GM12878 (cell line): ENCODE measurements around the gene SNX8. TPM values are rescaled to one million over a fixed set of nuclear protein-coding genes. Genes with fewer than 3 reads are reported as not detected.

Experiments
- BACH1 ChIP-seq: fragments of 450-650 bp; IDR thresholded peaks from 2 replicates; pipeline ENCODE4 v1.6.1; 2017; ENCODE audit warnings: mild to moderate bottlenecking, borderline replicate concordance
- BCL11A ChIP-seq: IDR thresholded peaks from 2 replicates; pipeline ENCODE4 v1.6.1; 2011; ENCODE audit warnings: low read depth, low read length
- CBFB ChIP-seq: IDR thresholded peaks from 2 replicates; pipeline ENCODE4 v1.6.1; 2016; ENCODE audit warnings: antibody characterized with exemption, low read depth
- CBX3 ChIP-seq: fragments of 200-600 bp; sonication (generic); IDR thresholded peaks from 2 replicates; pipeline ENCODE4 v1.6.1; 2016; ENCODE audit warnings: low read depth, borderline replicate concordance
- EED ChIP-seq: sonication (generic); IDR thresholded peaks from 2 replicates; pipeline ENCODE4 v1.6.1; 2016; ENCODE audit warnings: antibody characterized with exemption, low read depth
- EP300 ChIP-seq, 2 experiments: fragments of 150-350 bp in 1 of 2; IDR thresholded peaks; 2 replicates each; pipeline ENCODE4 v1.6.1; 2011 to 2012; ENCODE audit warnings: low read depth in 2 of 2, low read length in 2 of 2, borderline replicate concordance in 1 of 2, improper control_type of control experiment in 1 of 2, inconsistent platforms in 1 of 2; ENCODE audit not compliant: control insufficient read depth in 1 of 2
- EZH2 ChIP-seq: IDR thresholded peaks from 2 replicates; pipeline ENCODE4 v1.6.1; 2012; ENCODE audit warnings: low read depth, mild to moderate bottlenecking, control low read depth, inconsistent platforms, low read length, borderline replicate concordance; ENCODE audit not compliant: control insufficient read depth
- IKZF2 ChIP-seq, 2 experiments: fragments of 450-650 bp; IDR thresholded peaks; 2 replicates each; pipeline ENCODE4 v1.6.1; 2017; ENCODE audit warnings: mild to moderate bottlenecking in 2 of 2, moderate library complexity in 2 of 2
- IRF5 ChIP-seq: fragments of 450-650 bp; IDR thresholded peaks from 2 replicates; pipeline ENCODE4 v1.6.1; 2017; ENCODE audit warnings: borderline replicate concordance
- KAT2A ChIP-seq: conservative IDR thresholded peaks from 2 replicates; pipeline ENCODE4 v1.6.1; 2011; ENCODE audit warnings: low read depth, low read length; ENCODE audit not compliant: control insufficient read depth
- MLLT1 ChIP-seq: fragments of 450-650 bp; IDR thresholded peaks from 2 replicates; pipeline ENCODE4 v1.6.1; 2016; ENCODE audit warnings: mild to moderate bottlenecking
- NFXL1 ChIP-seq: fragments of 450-650 bp; IDR thresholded peaks from 2 replicates; pipeline ENCODE4 v1.6.1; 2017; ENCODE audit warnings: antibody characterized with exemption, mild to moderate bottlenecking, borderline replicate concordance
- NR2C2 ChIP-seq: IDR thresholded peaks from 2 replicates; pipeline ENCODE4 v1.6.1; 2011; ENCODE audit warnings: borderline replicate concordance, low read depth; ENCODE audit not compliant: control insufficient read depth, insufficient read length
- PAX5 ChIP-seq: IDR thresholded peaks from 2 replicates; pipeline ENCODE4 v1.6.1; 2011; ENCODE audit warnings: low read depth, low read length, borderline replicate concordance
- PAX8 ChIP-seq: fragments of 450-650 bp; IDR thresholded peaks from 2 replicates; pipeline ENCODE4 v1.6.1; 2017; ENCODE audit warnings: mild to moderate bottlenecking, moderate library complexity
- POLR2A ChIP-seq: IDR thresholded peaks from 2 replicates; pipeline ENCODE4 v1.6.1; 2011; ENCODE audit warnings: low read depth, mild to moderate bottlenecking, low read length
- POLR2AphosphoS2 ChIP-seq: IDR thresholded peaks from 2 replicates; pipeline ENCODE4 v1.6.1; 2011; ENCODE audit warnings: low read depth, mild to moderate bottlenecking, low read length, improper control_type of control experiment, moderate library complexity
- RBBP5 ChIP-seq: fragments of 200-600 bp; sonication (generic); conservative IDR thresholded peaks from 2 replicates; pipeline ENCODE4 v1.6.1; 2016
- RCOR1 ChIP-seq: conservative IDR thresholded peaks from 2 replicates; pipeline ENCODE4 v1.6.1; 2012; ENCODE audit warnings: low read depth, low read length, improper control_type of control experiment
- SIX5 ChIP-seq: IDR thresholded peaks from 2 replicates; pipeline ENCODE4 v1.6.1; 2011; ENCODE audit warnings: mild to moderate bottlenecking, low read depth, low read length, moderate library complexity; ENCODE audit not compliant: severe bottlenecking
- SMC3 ChIP-seq: IDR thresholded peaks from 2 replicates; pipeline ENCODE4 v1.6.1; 2011; ENCODE audit warnings: low read length, improper control_type of control experiment, borderline replicate concordance
- SRF ChIP-seq, 2 experiments: IDR thresholded peaks; 2 replicates each; pipeline ENCODE4 v1.6.1; 2011; ENCODE audit warnings: low read depth in 2 of 2, low read length in 2 of 2, mild to moderate bottlenecking in 1 of 2, moderate library complexity in 1 of 2
- STAT1 ChIP-seq: fragments of 450-650 bp; conservative IDR thresholded peaks from 2 replicates; pipeline ENCODE4 v1.6.1; 2014; ENCODE audit warnings: antibody characterized with exemption, mild to moderate bottlenecking
- SUPT20H ChIP-seq: IDR thresholded peaks from 2 replicates; pipeline ENCODE4 v1.6.1; 2011; ENCODE audit warnings: low read depth, mild to moderate bottlenecking, low read length, moderate library complexity, borderline replicate concordance; ENCODE audit not compliant: control insufficient read depth
- TCF3 ChIP-seq: IDR thresholded peaks from 2 replicates; pipeline ENCODE4 v1.6.1; 2012; ENCODE audit warnings: low read depth, mild to moderate bottlenecking, low read length, borderline replicate concordance; ENCODE audit not compliant: insufficient read depth
- YBX1 ChIP-seq: fragments of 450-650 bp; IDR thresholded peaks from 2 replicates; pipeline ENCODE4 v1.6.1; 2016; ENCODE audit warnings: antibody characterized with exemption
- YY1 ChIP-seq: IDR thresholded peaks from 2 replicates; pipeline ENCODE4 v1.6.1; 2011; ENCODE audit warnings: low read depth, mild to moderate bottlenecking, low read length
- ZNF207 ChIP-seq: fragments of 450-650 bp; IDR thresholded peaks from 2 replicates; pipeline ENCODE4 v1.6.1; 2014; ENCODE audit warnings: antibody characterized with exemption, mild to moderate bottlenecking, borderline replicate concordance
- ZNF24 ChIP-seq: fragments of 450-650 bp; IDR thresholded peaks from 2 replicates; pipeline ENCODE4 v1.6.1; 2017; ENCODE audit warnings: antibody characterized with exemption, mild to moderate bottlenecking
- ZNF274 ChIP-seq: IDR thresholded peaks from one replicate; pipeline ENCODE4 v1.8.0; 2011; ENCODE audit not compliant: insufficient read length, insufficient read depth
- ZNF622 ChIP-seq: fragments of 450-650 bp; IDR thresholded peaks from 2 replicates; pipeline ENCODE4 v1.6.1; 2017; ENCODE audit warnings: mild to moderate bottlenecking, inconsistent platforms
- polyA plus RNA-seq, 11 experiments: library from polyadenylated mRNA; depleted of rRNA in 4 of 11; unstranded in 6 of 11; stranded (reverse) in 5 of 11; fragments of >200 nt; fragmentation: Nextera tagmentation in 4 of 11; fragmentation: Illumina TruSeq in 1 of 11; extraction: Ambion mirVana in 4 of 11; extraction: Trizol in 1 of 11; gene quantifications; 1 replicate in 1 of 11; 2 replicates in 10 of 11; pipeline versions ENCODE4 v1.2.1 to v1.2.3, GENCODE V29; 2011 to 2016; ENCODE audit warnings: inconsistent platforms in 2 of 11, missing spikeins in 2 of 11, low read depth in 1 of 11
- total RNA-seq, 4 experiments: library from RNA; depleted of rRNA in 3 of 4; stranded (reverse); fragments of >200 nt in 3 of 4; fragmentation: Illumina TruSeq in 1 of 4; extraction: Trizol in 1 of 4; gene quantifications; 2 replicates each; pipeline versions ENCODE4 v1.2.1 to v1.2.3, GENCODE V29; 2013 to 2021

SNX8 gene
- total and polyA plus RNA-seq, 10 of the 15 experiments (the other 5 are each of a cell fraction or from before 2014, with no cell fraction given) = 6.4 to 210 (median 97.6) TPM

GRCh38 chr7:2307690-2308107, 6.5 kb downstream of the SNX8 start (continued):
- no peak for TF ChIP-seq SRF (IDR thresholded peaks at IDR 0.05; ENCODE audit: low read depth in 2 of 2, low read length in 2 of 2)
- peak; percentile 72; the same call in 1 of the 2 replicates for TF ChIP-seq CBFB
- TF ChIP-seq KAT2A = no peak
- TF ChIP-seq IKZF2 (IDR thresholded peaks at IDR 0.05) = peak; percentile 98
- no peak; the same call in 1 of the 2 replicates for TF ChIP-seq PAX5
- peak; percentile 71 for TF ChIP-seq ZNF24
- no peak for TF ChIP-seq RBBP5
- no peak for TF ChIP-seq SIX5
- TF ChIP-seq EZH2 = no peak
- peak; percentile 89 for TF ChIP-seq EED
- TF ChIP-seq TCF3 = no peak
- no peak for TF ChIP-seq BACH1
- peak; percentile 17; a peak in 2 of 4 replicates for TF ChIP-seq EP300 (IDR thresholded peaks at IDR 0.05; ENCODE audit: borderline replicate concordance in 1 of 2, control insufficient read depth in 1 of 2, low read depth in 2 of 2, low read length in 2 of 2)
- 0 out of 2 replicates have a peak, but pooled peaks have one; percentile 15 for TF ChIP-seq BCL11A
- no peak for TF ChIP-seq POLR2A
- no peak for TF ChIP-seq STAT1
- 0 out of 2 replicates have a peak, but pooled peaks have one; percentile 63 for TF ChIP-seq PAX8
- no peak; the same call in 1 of the 2 replicates for TF ChIP-seq RCOR1
- TF ChIP-seq YY1 = no peak
- TF ChIP-seq SUPT20H = no peak
- TF ChIP-seq SMC3 = no peak; the same call in 1 of the 2 replicates
- TF ChIP-seq IRF5 = no peak
- TF ChIP-seq NFXL1 = no peak
- TF ChIP-seq NR2C2 = no peak
- no peak for TF ChIP-seq POLR2AphosphoS2
- no peak for TF ChIP-seq YBX1
- peak; percentile 85; the same call in 1 of the 2 replicates for TF ChIP-seq MLLT1
- TF ChIP-seq ZNF274 = no peak
- no peak for TF ChIP-seq CBX3
- no peak for TF ChIP-seq ZNF622
- TF ChIP-seq ZNF207 = no peak
